Measurements from ENCODE around the gene PCCA.
"Not testable (repeated sequence)": the region's sequence is repeated elsewhere in the genome, so short reads cannot be mapped to it uniquely, and the experiment has no call there.

Gene PCCA

GRCh38 chr13:100247937-100248336 is 159.0 kb downstream of the PCCA start:
- DNase-seq: no peak

- DNase-seq: no peak
Measured at GRCh38 chr13:100254002-100254401, 165.1 kb downstream of the PCCA start.

- DNase-seq: no peak
Measured at GRCh38 chr13:100262404-100262803, 173.5 kb downstream of the PCCA start.

- no peak for DNase-seq
Measured at GRCh38 chr13:100266026-100266425, 177.1 kb downstream of the PCCA start.

GRCh38 chr13:100269837-100270236 is 180.9 kb downstream of the PCCA start:
- DNase-seq: peak; percentile 70

- DNase-seq: no peak
Measured at GRCh38 chr13:100273138-100273537, 184.2 kb downstream of the PCCA start.

- no peak for DNase-seq
Measured at GRCh38 chr13:100273552-100273951, 184.7 kb downstream of the PCCA start.

- peak; percentile 2 for DNase-seq
Measured at GRCh38 chr13:100274942-100275506, 186.1 kb downstream of the PCCA start.

- DNase-seq: peak; percentile 2
Measured at GRCh38 chr13:100275746-100276145, 186.9 kb downstream of the PCCA start.

GRCh38 chr13:100280681-100281080 is 191.8 kb downstream of the PCCA start:
- peak; percentile 14 for DNase-seq

- not testable (repeated sequence) for DNase-seq
Measured at GRCh38 chr13:100282306-100282705, 193.4 kb downstream of the PCCA start.

- DNase-seq: no peak
Measured at GRCh38 chr13:100290165-100290801, 201.4 kb downstream of the PCCA start.

GRCh38 chr13:100291624-100292023 is 202.7 kb downstream of the PCCA start:
- DNase-seq: no peak

GRCh38 chr13:100297413-100297812 is 208.5 kb downstream of the PCCA start:
- DNase-seq: no peak

GRCh38 chr13:100298116-100298681 is 209.3 kb downstream of the PCCA start:
- no peak for DNase-seq

GRCh38 chr13:100298691-100299090 is 209.8 kb downstream of the PCCA start:
- no peak for DNase-seq

- DNase-seq: no peak
Measured at GRCh38 chr13:100300243-100300642, 211.3 kb downstream of the PCCA start.

- no peak for DNase-seq
Measured at GRCh38 chr13:100300708-100301107, 211.8 kb downstream of the PCCA start.

- DNase-seq: no peak
Measured at GRCh38 chr13:100301418-100301817, 212.5 kb downstream of the PCCA start.

GRCh38 chr13:100302391-100302790 is 213.5 kb downstream of the PCCA start:
- DNase-seq: no peak

GRCh38 chr13:100304229-100304628 is 215.3 kb downstream of the PCCA start:
- DNase-seq: no peak

GRCh38 chr13:100305398-100305797 is 216.5 kb downstream of the PCCA start:
- DNase-seq: no peak

- no peak for DNase-seq
Measured at GRCh38 chr13:100306030-100306429, 217.1 kb downstream of the PCCA start.

- DNase-seq: no peak
Measured at GRCh38 chr13:100306434-100306999, 217.6 kb downstream of the PCCA start.

Data from EL (cell line).